Esophagus muscularis mucosa (tissue), 4 donors: ENCODE data around the gene DYNC1I1. TPM values are rescaled to one million over a fixed set of nuclear protein-coding genes. Genes with fewer than 3 reads are reported as not detected.

Experiments used
- DNase-seq: peaks from one replicate; pipeline ENCODE4 v3.0.0-alpha.2; 2017; ENCODE audit errors: extremely low spot score
- H3K27ac ChIP-seq, 4 donors: fragments of 200-600 bp; sonication (generic); replicated peaks in 1 of 4; 1 replicate in 3 of 4; 2 replicates in 1 of 4; pipeline ENCODE4 v1.5.1; 2016 to 2019; ENCODE audit warnings: mild to moderate bottlenecking in 1 of 4
- H3K27me3 ChIP-seq, 4 donors: fragments of 200-600 bp; sonication (generic); one replicate each; pipeline versions ENCODE4 v1.5.1 to v1.6.0; 2016 to 2019
- H3K36me3 ChIP-seq, 4 donors: fragments of 200-600 bp; sonication (generic); one replicate each; pipeline ENCODE4 v1.5.1; 2016 to 2019
- H3K4me1 ChIP-seq, 4 donors: fragments of 200-600 bp; sonication (generic); one replicate each; pipeline ENCODE4 v1.5.1; 2016 to 2019
- H3K4me3 ChIP-seq, 4 donors: fragments of 200-600 bp; sonication (generic); 1 replicate in 2 of 4; 2 replicates in 2 of 4; pipeline ENCODE4 v1.5.1; 2016 to 2019; ENCODE audit warnings: mild to moderate bottlenecking in 4 of 4, moderate library complexity in 1 of 4
- H3K9me3 ChIP-seq, 4 donors: fragments of 200-600 bp; sonication (generic); 1 replicate in 3 of 4; 2 replicates in 1 of 4; pipeline ENCODE4 v1.5.1; 2016 to 2019
- CTCF ChIP-seq, 3 experiments: fragments of 200-600 bp in 2 of 3; fragments of 450-650 bp in 1 of 3; sonication (generic) in 2 of 3; IDR thresholded peaks; one replicate each; pipeline ENCODE4 v1.5.1; 2017 to 2019; ENCODE audit warnings: antibody characterized with exemption in 3 of 3, mild to moderate bottlenecking in 2 of 3, moderate library complexity in 1 of 3
- EP300 ChIP-seq: sonication (generic); formaldehyde crosslinking; IDR thresholded peaks from one replicate; pipeline ENCODE4 v1.6.1; 2017; ENCODE audit warnings: antibody characterized with exemption
- POLR2A ChIP-seq: fragments of 450-650 bp; IDR thresholded peaks from one replicate; pipeline ENCODE4 v1.6.1; 2017; ENCODE audit warnings: antibody characterized with exemption, moderate library complexity, mild to moderate bottlenecking, low read depth
- POLR2AphosphoS5 ChIP-seq, 2 donors: sonication (generic); formaldehyde crosslinking; IDR thresholded peaks; one replicate each; pipeline ENCODE4 v1.6.1; 2017; ENCODE audit warnings: antibody characterized with exemption in 2 of 2
- WGBS: methylation state at CpG from one replicate; pipeline ENCODE4 v1.1.5; 2018; 5-methylcytosine and 5-hydroxymethylcytosine counted together
- intact Hi-C: fragments of 100-400 bp; cut with DNase I; formaldehyde crosslinking; loops from one replicate; pipeline ENCODE4 v1.15.1; 2023
- total RNA-seq, 4 donors: library from RNA; depleted of rRNA; stranded (reverse); fragments of >200 nt; gene quantifications; one replicate each; pipeline versions ENCODE4 v1.1.0 to v1.2.1, GENCODE V29; 2016

DYNC1I1 gene
- total RNA-seq, 4 donors from 2014 or later, result 8.7 to 16.4 (median 12.3) TPM

GRCh38 chr7:96135241-96135640 is 362.9 kb downstream of the DYNC1I1 start:
- Histone ChIP-seq H3K4me3 (no peak overlapping the region), H3K4me1 (no peaks in the 10 kb centered on the region), H3K27me3 (no peaks in the 10 kb centered on the region), H3K9me3 (no peaks in the 10 kb centered on the region), H3K27ac (no peak overlapping the region), H3K36me3 (peaks cover 7 to 60% (median 31%) of the 10 kb centered on the region in 4 donors)
- 72% methylated on average over 2 of the region's 2 CpGs for WGBS
- intact Hi-C loops, result no loop called here
- no peak for DNase-seq
- TF ChIP-seq EP300, result no peak

GRCh38 chr7:96136600-96137239 is 364.4 kb downstream of the DYNC1I1 start:
- peaks cover 0 to 53% (median 19%) of the 10 kb centered on the region in 4 donors for H3K36me3 ChIP-seq
- DNase-seq, result no peak
- no peak for TF ChIP-seq CTCF (IDR thresholded peaks at IDR 0.05)
- no peak for TF ChIP-seq EP300
- no peak for TF ChIP-seq POLR2A
- TF ChIP-seq POLR2AphosphoS5 (IDR thresholded peaks at IDR 0.05), result no peak
- intact Hi-C loops, result no loop called here
- H3K4me3 ChIP-seq, result no peak overlapping the region
- no peaks in the 10 kb centered on the region for H3K4me1 ChIP-seq
- no peak overlapping the region for H3K27ac ChIP-seq
- no peaks in the 10 kb centered on the region for H3K9me3 ChIP-seq
- no peaks in the 10 kb centered on the region for H3K27me3 ChIP-seq
- 96% methylated on average over 5 of the region's 5 CpGs for WGBS

GRCh38 chr7:96143495-96144259 is 371.3 kb downstream of the DYNC1I1 start:
- Histone ChIP-seq H3K27ac (no peak overlapping the region), H3K4me3 (no peak overlapping the region), H3K36me3 (peaks cover 4 to 54% (median 25%) of the 10 kb centered on the region in 4 donors), H3K27me3 (no peaks in the 10 kb centered on the region), H3K4me1 (no peaks in the 10 kb centered on the region), H3K9me3 (no peaks in the 10 kb centered on the region)
- intact Hi-C loops, result no loop called here
- 86% methylated on average over 1 of the region's 1 CpG for WGBS
- no peak for DNase-seq
- TF ChIP-seq POLR2A, result no peak
- TF ChIP-seq CTCF (IDR thresholded peaks at IDR 0.05), result no peak
- no peak for TF ChIP-seq POLR2AphosphoS5 (IDR thresholded peaks at IDR 0.05)
- no peak for TF ChIP-seq EP300

GRCh38 chr7:96144260-96144526 is 371.8 kb downstream of the DYNC1I1 start:
- Histone ChIP-seq H3K36me3 (peaks cover 4 to 56% (median 25%) of the 10 kb centered on the region in 4 donors), H3K27me3 (no peaks in the 10 kb centered on the region), H3K9me3 (no peaks in the 10 kb centered on the region), H3K27ac (no peak overlapping the region), H3K4me1 (no peaks in the 10 kb centered on the region), H3K4me3 (no peak overlapping the region)
- whole genome bisulfite sequencing, result 67% methylated on average over 1 of the region's 1 CpG
- TF ChIP-seq EP300, result no peak
- no peak for TF ChIP-seq CTCF (IDR thresholded peaks at IDR 0.05)
- TF ChIP-seq POLR2A, result no peak
- no peak for TF ChIP-seq POLR2AphosphoS5 (IDR thresholded peaks at IDR 0.05)
- intact Hi-C loops, result no loop called here
- DNase-seq, result no peak

Other genes with a start within 250 kb of the DYNC1I1 start
- gene PDK4, start 176.0 kb upstream of the DYNC1I1 start, total RNA-seq, result 1,000 to 10,000 TPM in 1 of 4 donors, 100 to 1,000 TPM in 3; 165 to 1,138 (median 371) TPM